Peyer's patch (tissue), 4 donors: ENCODE measurements around the gene NEK5.

Experiments used
- CTCF ChIP-seq, 6 experiments: fragments of 450-650 bp in 4 of 6; fragments of 200-600 bp in 2 of 6; sonication (generic) in 1 of 6; IDR thresholded peaks; one replicate each; pipeline ENCODE4 v1.5.1; 2017 to 2019; ENCODE audit warnings: antibody characterized with exemption in 6 of 6, mild to moderate bottlenecking in 3 of 6, moderate library complexity in 1 of 6
- POLR2A ChIP-seq, 2 donors: fragments of 450-650 bp; IDR thresholded peaks; one replicate each; pipeline ENCODE4 v1.5.1; 2017; ENCODE audit warnings: antibody characterized with exemption in 2 of 2, mild to moderate bottlenecking in 2 of 2, moderate library complexity in 2 of 2

DNA sequence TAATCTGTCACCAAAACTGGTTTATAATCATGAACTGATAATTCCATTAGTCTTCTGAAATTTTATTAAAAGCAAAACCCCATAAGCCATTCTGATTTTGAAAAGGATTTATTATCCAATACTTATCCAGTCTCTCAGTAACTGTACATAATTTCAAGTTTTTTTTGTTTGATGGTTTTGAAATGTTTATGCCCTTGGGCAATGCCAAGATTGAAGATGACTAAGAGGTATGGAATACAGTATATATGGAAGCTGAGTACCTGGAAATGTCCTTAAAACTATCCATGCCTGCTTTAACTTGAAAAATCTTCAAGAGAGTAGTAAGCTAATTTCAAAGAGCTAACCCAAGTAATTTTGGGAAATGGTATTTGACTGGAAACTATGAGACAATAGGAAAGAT is 1.8 kb upstream of the NEK5 start:
- TF ChIP-seq POLR2A (IDR thresholded peaks at IDR 0.05), result no peak
- no peak for TF ChIP-seq CTCF (IDR thresholded peaks at IDR 0.05)
